Eye (tissue), 1 donor: ENCODE results near the gene SF3A2.
"Not testable (repeated sequence)": the region's sequence is repeated elsewhere in the genome, so short reads cannot be mapped to it uniquely, and the experiment has no call there.

ENCODE experiments used
- DNase-seq: peaks from one replicate; pipeline ENCODE4 v3.0.0-alpha.2; 2015

SF3A2 gene, protein sequence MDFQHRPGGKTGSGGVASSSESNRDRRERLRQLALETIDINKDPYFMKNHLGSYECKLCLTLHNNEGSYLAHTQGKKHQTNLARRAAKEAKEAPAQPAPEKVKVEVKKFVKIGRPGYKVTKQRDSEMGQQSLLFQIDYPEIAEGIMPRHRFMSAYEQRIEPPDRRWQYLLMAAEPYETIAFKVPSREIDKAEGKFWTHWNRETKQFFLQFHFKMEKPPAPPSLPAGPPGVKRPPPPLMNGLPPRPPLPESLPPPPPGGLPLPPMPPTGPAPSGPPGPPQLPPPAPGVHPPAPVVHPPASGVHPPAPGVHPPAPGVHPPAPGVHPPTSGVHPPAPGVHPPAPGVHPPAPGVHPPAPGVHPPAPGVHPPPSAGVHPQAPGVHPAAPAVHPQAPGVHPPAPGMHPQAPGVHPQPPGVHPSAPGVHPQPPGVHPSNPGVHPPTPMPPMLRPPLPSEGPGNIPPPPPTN

GRCh38 chr19:2236314-2237050, at the start of gene SF3A2, which contains the start of gene PLEKHJ1:
Gene SF3A2 (plus strand): TSS chr19:2236824. CDS start chr19:2243419, 6,595 bp downstream.
Gene PLEKHJ1 (minus strand): TSS chr19:2236329. CDS start chr19:2236248, 81 bp downstream.
- peak; percentile 99 for DNase-seq

DNA sequence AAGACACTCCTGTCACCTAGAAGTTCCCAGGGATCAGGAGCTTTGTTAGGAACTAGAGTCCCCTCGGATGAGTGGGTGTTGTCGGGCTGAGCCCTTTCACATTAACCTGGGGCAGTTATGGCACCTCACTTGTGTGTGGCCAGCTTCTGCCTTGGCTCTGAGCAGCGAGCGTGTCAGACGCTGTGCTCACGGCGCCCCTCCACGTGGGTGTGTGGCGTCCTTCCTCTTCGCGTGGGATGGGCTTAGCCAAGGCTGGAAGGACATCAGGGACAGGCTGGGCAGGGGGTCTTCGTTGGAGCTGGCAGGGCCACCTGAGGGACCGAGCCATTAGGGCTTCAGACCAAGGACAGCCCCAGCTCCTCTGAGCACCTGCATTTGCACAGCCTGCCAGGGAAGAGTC, 49.5 kb upstream of the SF3A2 start:
- no peak for DNase-seq

GRCh38 chr19:2188708-2189385, 47.8 kb upstream of the SF3A2 start:
- DNase-seq = no peak

DNA sequence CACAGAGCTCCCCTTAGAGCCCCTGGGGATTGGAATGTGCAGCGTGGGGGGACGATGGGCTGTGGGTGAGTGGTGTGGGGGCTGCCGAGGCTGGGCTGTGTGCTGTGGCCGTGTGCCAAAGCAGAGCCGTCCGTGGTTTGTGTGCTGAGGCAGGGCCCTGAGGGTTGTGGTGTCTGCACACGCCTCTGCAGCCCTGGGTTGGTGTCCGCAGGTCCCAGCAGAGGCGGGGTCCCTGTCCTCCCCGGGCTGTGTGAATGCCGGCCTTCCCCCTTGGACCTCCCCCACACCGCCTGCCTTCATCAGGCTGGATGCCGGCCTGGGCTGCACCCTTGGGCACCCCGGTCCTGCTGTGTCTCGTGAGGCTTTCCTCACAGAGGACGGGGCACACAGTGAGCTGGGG, 46.7 kb upstream of the SF3A2 start:
- DNase-seq = no peak

- DNase-seq = no peak
Observed at GRCh38 chr19:2190848-2191455, 45.7 kb upstream of the SF3A2 start.

DNA sequence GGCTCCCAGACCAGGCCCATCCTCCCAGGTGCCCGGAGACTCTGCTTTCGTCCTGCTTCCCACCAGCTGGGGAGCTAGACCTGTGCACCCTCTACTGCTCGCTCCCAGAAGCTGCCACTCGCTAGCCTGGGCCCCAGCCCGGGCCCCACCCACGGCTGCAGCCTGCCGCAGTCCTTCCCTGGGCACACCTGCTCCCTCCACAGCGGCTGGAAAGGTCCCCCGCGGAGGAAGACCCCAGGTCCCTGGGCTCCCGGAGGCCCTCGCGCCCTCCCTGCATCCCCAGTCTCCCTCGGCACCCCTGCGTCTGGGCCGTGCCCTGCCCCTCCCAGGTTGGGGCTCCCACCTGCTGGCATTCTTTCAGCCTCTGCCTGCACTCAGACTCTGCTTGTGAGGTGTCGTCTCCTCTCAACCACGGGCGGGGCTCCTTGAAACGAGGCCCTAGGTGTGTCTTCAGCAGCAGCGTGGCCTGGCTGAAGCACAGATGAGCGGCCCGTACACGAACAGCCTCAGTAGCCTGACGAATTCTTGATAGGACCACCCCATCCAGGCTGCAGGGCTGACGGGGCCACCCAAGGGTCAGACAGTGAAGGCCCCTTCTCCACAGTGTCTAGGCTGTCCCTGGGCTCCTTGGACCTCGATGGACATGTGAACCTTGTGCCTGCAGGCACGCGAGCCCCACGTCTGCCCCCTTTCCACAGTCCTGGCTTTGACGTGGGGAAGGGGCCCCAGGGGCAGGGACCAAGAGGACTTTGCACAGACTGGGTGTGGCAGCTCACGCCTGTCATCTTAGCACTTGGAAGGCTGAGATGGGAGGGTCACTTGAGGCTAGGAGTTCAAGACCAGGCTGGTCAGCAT, 44.9 kb upstream of the SF3A2 start:
- DNase-seq = no peak

DNA sequence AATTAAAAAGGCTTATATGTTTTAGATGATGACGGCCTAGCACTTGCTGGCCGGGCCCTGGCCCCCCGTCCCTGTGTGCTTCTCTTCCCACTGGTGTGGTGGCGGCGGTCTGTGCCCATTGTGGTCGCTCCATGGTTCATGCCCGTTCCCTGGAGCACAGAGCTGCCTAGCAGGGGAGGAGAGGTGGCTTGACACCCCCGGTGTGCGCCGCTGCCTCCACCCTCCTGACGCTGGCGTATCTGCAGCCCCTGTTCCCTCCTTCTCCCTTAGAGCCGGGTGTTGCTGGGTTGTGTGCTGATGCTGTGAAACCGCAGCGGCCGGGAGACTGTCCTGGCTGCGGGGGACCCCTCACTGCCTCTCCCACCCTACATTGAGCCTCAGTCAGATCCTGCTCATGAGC, 43.8 kb upstream of the SF3A2 start:
- no peak for DNase-seq

- DNase-seq = no peak
Observed at GRCh38 chr19:2193807-2194206, 42.8 kb upstream of the SF3A2 start.

DNA sequence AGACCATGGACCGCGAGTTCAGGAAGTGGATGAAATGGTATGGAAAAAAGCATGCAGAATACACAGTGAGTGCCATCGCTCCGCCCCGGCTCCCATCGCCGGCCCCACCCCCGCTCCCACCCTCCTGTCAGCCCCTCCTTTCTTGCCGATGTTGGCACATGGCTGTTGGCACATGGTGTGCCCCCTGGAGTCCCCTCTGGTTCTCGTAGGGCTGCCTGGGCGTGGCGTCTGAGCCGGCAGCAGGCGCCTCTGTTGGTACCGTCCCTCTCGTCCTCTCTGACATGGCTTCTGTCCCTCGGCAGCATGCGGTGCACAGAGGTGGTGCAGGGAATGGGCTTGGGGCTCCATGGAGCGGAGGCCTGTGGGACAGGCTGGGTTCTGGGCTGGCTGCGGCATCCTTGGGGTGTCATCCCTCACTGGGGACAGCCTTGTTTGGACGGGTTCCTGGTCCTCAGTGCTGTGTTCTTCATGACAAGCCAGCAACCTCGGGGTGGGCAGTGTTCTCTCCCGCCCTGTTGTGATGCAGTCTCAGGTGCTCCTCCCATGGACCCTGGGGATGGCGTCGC, 42.0 kb upstream of the SF3A2 start:
- no peak for DNase-seq

DNA sequence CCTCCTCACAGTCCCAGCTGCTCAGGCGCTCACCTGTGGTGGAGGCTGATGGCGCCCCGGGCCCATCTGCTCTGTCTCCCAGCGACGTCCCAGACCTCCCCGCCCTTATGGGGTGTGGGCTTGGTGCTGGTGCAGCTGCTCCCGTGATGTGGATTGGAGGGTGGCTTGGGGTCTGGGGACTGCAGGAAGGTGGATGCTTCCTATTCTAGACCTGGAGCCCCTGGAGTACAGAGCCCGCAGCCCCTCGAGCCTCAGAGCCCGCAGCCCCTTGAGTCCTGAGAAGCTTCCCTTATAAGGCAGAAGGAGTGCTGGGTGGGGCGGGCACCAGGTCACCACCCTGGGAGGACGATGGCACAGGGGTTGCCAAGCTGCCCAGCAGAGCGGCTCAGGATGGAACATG, 41.3 kb upstream of the SF3A2 start:
- no peak for DNase-seq

- DNase-seq = no peak
Observed at GRCh38 chr19:2195914-2196313, 40.7 kb upstream of the SF3A2 start.

- no peak for DNase-seq
Observed at GRCh38 chr19:2197270-2197669, 39.4 kb upstream of the SF3A2 start.

DNA sequence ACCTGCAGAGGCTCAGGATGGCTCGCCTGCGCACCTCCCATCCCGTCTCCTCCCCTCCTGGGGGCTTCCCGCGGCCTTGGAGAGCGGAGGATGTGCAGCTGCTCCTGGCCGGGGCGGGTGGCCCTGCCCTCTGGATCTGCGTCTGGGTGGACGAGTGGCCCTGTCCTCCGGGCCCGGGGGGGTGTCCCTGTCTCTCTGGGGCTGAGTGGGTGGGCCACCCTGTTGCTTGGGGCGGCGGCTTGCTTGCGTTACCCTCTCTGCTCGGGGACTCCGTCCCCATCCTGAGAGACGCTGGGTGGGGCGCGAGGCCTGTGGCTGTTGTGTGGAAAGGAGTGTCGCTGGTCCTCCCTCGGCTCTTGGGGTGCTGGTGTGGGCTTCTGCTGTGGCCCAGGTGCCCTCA, 38.3 kb upstream of the SF3A2 start:
- no peak for DNase-seq

DNA sequence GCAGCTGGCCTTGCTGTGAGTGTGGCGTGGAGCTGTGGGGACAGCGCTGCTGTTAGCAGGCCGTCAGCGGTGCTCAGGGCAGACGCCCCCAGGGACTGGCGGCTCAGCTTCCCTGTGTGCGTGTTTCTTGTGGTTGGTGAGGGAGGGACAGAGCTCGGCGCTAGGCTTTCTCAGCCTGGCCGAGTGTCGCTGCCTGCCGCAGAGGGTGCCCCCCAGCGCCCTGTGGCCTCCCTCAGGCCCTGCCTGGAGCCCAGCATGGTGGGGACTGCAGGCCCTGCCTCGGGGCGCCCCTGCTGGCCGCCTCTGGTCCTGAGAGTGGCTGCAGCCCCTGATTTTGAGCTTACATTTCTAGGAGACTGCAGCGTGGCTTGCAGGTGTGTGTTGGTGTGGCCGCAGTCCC, 37.4 kb upstream of the SF3A2 start:
- DNase-seq = peak; percentile 52

DNA sequence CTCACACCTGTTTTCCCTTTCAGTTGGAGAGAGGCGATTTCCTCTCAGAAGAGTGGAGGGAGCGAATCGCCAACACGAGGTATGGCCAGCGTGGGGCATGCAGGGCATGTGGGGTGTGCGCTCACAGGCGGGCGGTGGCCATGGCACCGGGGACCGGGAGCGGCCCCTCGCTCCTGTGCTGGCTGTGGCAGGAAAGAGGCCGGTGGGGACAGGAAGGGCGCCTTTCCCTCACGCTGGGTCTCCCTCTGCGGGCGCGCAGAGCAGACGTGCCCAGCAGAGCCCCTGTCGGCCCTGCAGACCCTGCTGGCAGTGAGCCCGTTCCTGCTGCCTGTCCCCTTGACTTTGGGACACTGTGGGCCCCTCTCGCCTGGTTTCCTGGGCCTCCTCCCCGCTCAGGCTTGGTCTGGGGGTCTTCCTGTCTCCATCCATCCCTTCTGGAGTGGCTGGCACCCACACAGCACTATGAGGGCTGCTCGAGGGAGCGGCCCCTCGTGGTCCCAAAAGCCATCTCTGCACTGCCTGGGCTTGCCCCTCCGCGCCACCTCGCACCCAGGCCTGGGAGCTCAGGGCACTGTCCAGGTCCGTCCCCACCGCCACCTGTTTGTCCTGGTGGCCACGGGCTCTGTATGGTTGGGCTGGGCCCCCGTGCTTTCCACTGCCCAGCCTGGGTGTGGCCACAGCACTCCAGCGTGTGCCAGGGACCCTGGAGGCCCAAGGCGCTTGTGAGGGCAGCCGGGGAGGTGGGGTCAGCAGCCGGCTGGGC, 36.6 kb upstream of the SF3A2 start:
- DNase-seq = no peak

GRCh38 chr19:2200624-2201294, 35.9 kb upstream of the SF3A2 start:
- not testable (repeated sequence) for DNase-seq

- no peak for DNase-seq
Observed at GRCh38 chr19:2201473-2202148, 35.0 kb upstream of the SF3A2 start.

- no peak for DNase-seq
Observed at GRCh38 chr19:2202366-2202765, 34.3 kb upstream of the SF3A2 start.

GRCh38 chr19:2207008-2207407, 29.6 kb upstream of the SF3A2 start:
- DNase-seq = no peak
